DMS 273 (cell line): Measurements from ENCODE around the gene GAB2.
"Not testable (repeated sequence)": the region's sequence is repeated elsewhere in the genome, so short reads cannot be mapped to it uniquely, and the experiment has no call there.

Source experiments
- DNase-seq: peaks from one replicate; lab custom pipeline; 2025; ENCODE audit not compliant: unreplicated experiment; lab: John Stamatoyannopoulos, UW

Gene GAB2

DNA sequence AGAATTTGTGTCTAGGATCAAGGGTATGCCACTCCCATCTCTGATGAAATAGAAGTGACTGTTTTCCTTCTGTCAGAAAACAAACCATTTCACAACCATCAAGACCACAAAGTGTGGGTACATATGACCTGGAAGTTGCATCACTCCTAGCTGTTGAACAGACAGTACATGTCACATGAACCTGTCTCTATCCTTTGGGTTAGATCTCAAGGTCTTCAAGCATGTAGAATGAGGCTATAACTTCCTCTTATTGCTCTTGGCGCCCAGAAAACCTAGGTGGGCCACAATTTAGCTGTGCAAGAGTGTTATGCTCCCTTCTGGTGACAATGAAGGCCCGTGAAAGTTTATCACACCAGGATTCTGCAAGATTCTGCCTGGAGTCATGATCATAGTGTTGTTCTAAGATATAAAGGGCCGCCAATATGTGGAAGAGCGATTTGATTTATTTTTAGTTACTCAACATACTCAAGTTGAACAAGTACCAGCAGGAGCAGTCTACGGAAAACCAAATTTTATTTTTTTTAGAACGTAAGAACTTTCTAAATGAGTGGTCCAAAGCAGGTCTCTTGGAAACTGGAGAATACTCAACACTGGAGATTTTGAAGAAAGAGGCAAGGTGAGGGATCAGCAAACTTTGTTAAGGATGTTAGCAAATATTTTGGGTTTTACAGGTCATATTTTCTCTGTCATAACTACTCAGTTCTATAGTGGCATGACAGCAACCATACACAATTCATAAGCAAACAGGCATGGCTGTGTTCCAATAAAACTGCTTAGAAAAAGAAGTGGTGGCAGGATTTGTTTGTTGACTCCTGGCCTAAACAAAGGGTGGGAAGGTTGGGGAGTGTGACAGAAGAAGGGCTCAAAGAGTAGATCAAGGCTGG is 127.1 kb downstream of the GAB2 start:
- no peak for DNase-seq

DNA sequence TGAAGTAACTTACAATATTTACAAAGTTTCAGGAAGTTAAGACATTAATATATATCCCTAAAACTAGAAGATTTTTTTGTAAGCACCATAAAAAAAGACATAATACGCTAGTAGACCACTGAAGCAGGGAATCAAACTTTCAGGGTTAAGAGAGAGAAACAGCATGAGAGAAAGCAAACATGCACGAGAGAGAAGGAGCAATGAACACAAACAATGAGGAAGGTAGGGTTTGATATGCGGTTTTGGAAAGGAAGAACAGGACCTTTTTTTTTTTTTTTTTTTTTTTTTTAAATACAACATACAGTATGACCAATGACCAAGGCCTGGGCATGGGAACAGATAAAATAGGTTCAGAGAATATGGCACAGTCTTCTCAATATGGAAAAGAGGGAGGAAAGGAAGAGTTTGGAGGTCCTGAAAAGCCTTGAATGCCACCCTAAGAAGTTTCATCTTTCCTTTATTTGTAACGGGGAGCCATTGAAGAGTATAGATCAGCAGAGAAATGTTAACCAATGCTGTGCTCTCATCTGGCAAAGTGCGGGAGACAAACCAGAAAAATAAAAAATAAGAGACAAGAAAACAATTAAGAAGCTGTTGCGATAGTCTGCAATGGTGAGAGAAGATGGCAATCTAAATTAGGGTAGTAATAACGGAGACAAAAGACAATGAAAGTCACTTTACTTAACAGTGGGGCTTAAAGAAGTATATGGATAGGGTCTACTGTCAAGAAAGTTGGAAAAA is 127.9 kb downstream of the GAB2 start:
- no peak for DNase-seq

DNA sequence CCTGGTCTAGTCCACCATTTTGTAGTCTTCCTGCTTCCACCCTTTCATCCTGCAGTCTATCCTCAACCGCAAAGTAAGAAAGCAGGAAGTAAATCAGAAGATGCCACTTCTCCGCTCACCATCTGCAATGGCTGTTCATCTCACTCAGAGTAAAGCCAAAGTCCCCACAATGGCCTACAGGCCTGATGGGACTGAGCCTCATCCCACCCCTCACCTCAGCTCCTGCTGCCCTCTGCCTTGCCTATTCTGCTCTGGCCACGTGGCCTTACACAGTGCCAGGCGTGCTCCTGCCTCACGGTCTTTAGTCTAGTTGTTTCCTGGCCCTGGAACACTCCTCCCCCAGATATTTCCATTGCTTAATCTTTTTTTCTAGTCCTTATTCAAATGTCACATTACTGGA is 133.4 kb downstream of the GAB2 start:
- DNase-seq: no peak

DNA sequence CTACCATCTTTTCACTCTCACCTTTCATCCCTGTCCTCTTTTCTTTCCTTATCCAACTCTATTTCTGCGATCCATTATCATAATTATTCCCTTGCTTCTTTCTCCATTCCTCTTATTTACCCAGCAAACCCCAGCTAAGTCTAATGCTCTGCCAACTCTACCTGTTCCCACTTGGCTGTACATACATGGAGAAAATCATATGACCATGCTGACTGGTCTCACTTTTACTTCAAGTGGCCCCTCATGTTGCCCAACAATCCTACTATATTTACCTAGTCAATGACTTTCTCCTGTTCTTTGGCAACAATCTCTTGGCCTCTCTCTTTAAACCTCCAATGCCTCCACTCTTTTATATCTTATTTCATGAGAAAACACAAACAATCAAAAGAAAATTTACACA is 134.8 kb downstream of the GAB2 start:
- DNase-seq: no peak

DNA sequence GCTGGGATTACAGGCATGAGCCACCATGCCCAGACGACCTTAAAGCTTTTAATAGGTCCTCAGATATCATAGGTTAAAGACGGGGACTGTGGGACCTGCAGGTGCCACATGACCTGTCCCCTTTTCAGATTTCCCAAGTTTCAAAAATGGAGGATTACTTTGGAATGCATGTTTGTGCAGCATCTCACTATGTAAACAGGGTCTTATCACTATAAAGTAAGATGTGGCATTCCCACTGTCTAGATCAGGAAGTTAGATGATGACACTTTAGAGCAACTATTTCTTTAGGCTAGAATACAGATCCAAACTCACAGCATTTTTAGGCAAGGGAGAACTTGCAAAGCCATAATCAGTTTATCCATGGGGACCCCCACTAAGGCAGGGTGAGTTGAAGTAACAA is 136.1 kb downstream of the GAB2 start:
- no peak for DNase-seq

DNA sequence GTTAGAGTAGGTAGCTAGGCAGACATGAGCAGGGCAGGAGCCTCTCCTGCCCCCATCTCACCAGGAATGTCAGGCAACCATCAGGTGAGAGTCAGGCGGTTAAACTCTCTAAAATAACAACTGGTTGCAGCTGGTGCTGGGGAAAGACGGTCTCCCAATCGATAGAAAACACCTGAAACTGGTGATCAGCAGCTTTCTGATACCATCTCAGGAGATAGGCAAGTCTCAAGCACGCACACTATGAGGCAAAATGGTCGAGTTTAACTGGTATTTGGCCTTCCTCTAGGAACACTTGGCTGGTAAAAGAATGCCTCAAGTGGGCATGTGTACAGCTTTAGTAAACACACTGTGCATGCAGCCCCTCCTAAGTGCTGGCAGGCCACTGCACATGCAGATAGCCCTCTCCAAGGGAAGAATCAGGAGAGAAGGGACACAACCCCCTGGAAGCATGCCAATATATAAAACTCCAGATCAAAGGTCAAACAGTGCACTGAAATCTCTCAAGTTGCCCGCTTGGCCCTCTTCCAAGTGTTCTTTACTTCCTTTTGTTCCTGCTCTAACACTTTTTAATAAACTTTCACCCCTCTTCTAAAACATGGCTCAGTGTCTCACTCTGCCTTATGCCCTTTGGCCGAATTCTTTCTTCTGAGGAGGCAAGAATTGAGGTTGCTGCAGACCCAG is 140.2 kb downstream of the GAB2 start:
- no peak for DNase-seq

DNA sequence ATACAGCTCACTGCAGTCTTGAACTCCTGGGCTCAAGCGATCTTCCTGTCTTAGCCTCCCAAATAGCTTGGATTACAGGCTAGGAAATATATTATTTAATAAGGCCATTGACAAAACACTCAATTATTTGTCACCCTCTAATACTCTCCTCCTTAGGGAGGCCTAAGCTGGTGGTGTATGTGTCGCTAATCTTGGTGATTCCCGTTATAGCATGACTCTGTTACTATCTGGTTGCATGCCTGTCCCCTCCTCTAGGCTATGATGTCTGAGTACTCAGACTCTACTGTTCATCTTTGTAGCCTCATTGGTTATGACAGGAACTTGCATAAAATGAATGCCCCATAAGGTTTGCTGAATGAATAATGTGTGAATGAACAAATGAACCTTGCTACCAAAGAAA is 141.3 kb downstream of the GAB2 start:
- no peak for DNase-seq

DNA sequence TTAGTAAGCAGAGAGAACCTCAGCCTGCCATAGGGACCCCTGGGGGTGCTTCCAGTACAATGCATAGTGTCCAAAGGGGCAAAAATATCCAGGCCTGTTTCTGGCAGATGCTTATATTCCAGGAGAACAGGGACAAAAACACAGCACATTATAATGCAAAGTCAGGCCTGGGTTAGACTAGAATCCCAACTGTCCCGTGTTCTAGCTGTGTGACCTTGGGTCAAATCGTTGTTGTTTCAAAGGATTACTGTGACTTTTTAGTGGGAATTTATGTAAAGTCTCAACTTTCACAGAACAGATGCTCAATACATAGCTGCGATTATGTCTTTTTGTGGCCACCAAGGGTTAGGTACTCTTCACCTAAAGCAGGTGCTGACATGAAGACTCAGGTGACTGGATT is 142.9 kb downstream of the GAB2 start:
- no peak for DNase-seq

DNA sequence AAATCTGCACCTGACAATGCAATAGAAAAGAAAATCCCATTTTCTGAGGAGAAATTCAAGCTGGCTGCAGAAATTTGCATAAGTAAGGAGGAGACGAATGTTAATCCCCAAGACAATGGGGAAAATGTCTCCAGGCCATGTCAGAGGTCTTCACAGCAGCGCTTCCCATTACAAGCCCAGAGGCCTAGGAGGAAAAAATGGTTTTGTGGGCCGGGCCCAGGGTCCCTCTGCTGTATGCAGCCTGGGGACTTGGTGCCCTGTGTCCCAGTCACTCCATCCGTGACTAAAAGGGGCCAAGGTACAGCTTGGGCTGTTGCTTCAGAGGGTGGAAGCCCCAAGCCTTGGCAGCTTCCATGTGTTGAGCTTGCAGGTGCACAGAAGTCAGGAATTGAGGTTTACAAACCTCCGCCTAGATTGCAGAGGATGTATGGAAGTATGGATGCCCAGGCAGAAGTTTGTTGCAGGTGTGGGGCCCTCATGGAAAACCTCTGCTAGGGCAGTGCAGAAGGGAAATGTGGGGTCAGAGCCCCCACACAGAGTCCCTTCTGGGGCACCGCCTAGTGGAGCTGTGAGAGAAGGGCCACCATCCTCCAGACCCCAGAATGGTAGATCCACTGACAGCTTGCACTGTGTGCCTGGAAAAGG is 144.9 kb downstream of the GAB2 start:
- not testable (repeated sequence) for DNase-seq

DNA sequence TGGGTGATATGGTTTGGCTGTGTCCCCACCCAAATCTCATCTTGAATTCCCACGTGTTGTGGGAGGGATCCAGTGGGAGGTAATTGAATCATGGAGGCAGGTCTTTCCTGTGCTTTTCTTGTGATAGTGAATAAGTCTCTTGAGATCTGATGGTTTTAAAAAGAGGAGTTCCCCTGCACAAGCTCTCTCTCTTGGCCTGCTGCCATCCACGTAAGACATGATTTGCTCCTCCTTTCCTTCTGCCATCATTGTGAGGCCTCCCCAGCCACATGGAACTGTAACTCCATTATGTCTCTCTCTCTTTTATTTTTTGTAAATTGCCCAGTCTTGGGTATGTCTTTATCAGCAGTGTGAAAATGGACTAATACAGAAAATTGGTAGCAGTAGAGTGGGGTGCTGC is 145.8 kb downstream of the GAB2 start:
- DNase-seq: not testable (repeated sequence)

DNA sequence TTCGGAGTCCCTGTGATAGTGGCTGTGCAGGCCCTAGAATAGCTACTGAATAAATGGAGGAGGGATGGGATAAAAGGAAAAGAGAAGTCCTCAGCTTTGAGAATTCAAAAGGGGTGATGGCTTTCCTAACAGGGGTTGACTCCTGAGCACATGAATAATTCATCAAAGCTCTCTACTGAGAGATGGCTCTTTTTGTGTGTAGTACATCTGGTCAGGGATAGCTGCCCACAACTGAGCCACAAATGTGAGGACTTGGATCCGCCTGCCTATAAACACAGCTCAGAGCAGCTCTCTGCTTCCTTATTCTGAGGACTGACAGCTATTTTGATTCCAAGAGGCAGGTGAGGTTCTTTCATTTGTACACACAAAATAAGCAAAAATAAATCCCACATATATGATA is 146.6 kb downstream of the GAB2 start:
- no peak for DNase-seq

DNA sequence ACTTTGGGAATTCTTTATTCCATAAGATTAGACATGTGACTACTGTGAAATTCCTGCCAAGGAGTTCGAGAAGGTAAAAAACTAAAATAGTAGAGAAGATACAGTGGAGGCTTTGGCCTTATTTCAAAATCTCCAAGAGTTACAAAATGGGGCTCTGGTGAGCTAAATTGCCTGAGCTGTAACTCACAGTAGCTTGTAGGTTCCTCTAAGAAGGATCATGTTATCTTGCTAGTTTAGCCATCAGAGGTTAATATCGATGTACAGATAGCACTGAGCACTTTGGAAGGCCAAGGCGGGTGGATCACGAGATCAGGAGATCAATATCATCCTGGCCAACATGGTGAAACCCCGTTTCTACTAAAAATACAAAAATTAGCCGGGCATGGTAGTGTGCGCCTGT is 147.8 kb downstream of the GAB2 start:
- no peak for DNase-seq

DNA sequence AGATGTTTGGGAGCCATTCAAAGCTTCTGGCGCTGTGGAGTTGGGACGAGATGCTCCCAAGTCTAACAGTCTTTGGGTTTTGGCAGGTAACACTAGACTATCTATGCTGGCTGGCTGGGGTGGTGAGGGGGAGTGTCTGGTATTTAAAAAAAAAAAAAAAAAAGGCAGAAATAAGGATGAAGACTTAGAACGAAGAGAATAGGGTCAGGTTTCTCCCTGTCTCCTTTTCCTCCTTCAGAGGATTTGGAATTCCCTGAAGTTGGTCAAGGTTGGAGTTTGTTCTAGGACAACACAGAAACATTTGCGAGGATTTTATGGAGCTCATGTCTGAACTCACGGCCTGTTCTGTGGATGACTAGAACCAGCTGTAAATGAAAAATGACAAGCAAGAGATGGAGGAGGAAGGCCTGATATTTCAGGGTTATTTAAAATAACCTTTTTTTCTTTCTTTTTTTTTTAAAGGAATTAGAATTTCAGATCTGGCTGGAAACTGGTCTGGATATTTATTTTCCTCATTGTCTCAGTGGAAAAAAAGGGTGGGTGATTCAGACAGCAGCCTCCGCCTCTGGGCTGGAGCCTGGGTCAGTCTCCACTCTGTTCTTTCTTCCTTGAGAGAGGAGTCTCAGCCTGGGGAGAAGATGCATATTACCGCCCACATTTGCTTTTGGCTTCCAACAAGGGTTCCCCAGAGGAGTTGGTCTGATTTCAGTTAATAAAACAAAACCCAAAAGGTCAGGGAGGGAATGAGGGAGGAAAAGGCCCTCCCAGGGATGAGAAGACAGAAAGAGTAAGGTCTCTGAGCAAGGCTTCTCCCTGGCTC is 148.8 kb downstream of the GAB2 start:
- DNase-seq: no peak

DNA sequence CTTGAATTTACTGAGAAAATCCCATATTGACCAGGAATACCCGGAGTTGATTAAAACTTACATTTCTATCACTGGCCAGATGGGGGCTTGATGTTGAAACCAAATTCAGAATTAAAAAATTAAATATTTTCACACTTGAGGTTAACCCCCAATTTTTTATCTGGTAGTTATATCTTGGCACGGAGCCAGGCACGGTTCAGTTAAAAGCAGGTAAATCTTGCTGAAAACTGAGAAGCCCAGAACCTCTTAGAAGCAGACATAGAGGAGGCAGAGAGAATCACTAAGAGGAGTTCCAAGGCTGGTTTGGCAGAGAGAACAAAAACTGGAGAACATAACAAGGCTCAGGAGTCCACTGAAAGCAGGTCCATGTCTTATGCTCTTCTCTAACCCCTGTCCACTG is 151.2 kb downstream of the GAB2 start:
- no peak for DNase-seq

DNA sequence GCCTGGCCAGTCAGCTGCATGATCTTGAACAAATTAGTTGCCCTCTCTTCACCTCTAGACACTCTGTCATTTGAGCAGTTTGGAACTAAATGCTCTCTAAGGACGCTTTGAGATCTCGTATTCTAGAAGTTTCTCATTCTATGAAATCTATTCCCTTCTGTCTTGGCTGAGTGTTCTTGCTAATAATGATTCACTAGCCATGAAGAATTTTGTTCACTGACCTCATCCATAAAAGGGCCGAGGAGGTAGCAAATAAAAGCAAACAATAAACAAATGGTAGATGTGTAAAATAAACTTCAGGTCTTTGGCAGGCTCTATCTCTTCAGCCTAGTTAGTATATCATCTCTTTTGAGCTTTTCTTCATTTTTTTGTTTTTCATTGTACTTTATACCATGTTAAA is 152.3 kb downstream of the GAB2 start:
- DNase-seq: no peak

DNA sequence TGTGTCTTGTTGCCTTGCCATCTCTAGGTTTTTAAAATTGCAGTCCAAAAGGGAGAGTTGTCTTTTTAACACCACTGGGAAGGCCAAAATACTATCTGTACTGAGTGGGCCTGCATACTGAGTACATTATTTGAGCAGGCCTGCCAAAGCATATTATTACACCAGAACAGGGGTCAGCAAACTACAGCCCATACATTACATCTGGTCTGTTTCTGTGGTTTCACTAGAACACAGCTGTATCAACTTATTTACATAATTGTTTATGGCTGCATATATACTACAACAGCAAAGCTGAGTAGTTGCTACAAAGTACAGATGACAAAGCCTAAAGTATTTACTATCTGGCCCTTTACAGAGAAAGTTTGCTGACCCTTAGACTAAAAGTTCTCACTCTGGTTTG is 154.9 kb downstream of the GAB2 start:
- no peak for DNase-seq

DNA sequence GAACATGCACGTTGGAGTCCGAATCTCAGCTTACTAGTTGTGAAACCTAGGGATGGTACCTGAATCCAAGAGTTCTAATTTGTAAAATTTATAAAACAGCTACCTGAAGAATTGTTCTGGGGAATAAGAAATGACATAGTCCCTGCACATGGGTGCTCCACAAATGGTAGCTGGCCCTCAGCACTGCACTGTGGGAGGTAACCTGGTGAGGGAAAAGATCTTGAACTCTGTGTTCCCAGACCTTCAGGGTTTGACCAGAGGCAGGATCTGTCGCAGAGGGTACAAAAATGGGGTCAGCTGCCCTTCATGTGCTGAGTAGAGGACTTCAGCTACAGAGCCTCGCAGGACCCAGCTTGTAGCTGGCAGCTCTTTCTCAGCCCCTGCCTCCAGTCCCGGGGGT is 155.4 kb downstream of the GAB2 start:
- no peak for DNase-seq

DNA sequence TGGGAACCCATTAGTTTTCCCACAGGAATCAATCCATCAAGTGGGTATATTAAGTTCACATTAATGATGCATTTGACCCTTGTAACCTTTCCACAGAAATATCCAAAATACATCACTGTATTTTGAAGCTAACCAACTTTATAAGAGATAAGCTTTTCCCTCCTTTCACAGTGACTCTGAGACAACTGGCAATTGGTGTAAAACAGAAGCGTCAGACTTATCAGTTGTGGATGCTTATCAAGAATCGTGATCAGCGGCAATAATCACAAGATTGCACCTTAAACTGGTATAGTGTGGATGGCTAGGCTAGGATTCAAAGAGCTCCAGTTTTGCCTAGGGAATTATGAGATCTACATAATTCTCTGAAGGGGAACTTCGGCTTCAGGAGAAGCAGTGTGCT is 155.8 kb downstream of the GAB2 start:
- no peak for DNase-seq

DNA sequence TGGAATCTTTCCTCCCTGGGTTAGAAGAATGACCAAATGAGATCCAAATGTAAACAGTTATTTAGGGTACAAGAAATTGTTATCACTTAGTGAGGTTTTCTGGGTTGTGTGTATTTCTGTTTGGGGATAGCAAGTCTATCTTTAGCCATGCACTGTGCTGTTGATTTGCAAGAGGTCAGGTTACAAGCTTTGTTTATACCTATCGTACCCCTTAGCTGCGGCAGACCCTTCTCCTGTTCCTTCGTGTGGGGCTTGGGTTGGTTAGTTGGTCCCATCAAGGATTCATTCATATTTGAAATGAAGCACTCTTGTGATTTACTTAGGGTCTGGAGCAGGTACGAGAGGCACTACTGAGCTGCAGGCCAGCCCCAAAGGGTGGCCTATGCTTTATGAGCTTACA is 156.3 kb downstream of the GAB2 start:
- DNase-seq: no peak

DNA sequence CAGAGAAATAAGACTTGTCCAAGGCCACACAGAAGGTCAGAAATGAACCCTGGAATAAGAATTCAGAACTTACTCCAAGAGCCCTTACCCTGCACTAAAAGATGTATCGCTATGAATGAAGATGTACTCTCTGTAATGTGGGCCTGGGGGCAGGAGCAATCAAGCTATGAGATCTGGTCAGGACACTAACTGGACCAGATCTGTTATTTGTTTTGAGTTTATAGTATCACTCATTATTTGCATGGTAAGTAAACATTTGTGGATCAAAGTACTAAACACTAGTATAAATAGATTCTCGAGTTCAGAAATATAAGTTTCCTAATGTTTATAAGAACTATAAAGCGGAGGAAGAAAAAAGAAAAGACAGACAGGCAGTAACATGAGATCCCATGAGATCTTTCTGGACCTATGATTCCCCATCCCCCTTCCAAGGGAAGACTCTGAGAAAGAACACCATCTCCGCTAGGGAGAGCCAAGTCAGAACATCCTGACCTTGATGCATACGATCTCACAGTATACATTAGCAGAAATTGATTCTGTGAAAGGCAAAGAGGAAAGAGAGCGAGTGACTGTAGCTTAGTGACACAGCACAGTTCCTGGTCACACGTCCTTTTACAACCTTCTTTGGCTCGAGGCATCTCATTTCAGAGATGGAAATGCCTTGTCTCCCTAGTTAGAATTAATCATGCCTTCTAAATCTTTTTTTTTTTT is 157.7 kb downstream of the GAB2 start:
- DNase-seq: no peak
